AG04450 (cell line): Measurements from ENCODE around the gene LRRC4B. TPM values are rescaled to one million over a fixed set of nuclear protein-coding genes. Genes with fewer than 3 reads are reported as not detected.

Experiments
- CTCF ChIA-PET: fragments of 300-600, 350-600 bp; formaldehyde crosslinking; extraction: SDS; loops from one replicate; lab custom pipeline; 2022; ENCODE audit warnings: antibody characterized with exemption, inconsistent platforms; lab: Charles Lee
- POLR2A ChIA-PET: fragments of 350-600 bp; formaldehyde crosslinking; extraction: SDS; loops from one replicate; lab custom pipeline; 2021; ENCODE audit warnings: antibody characterized with exemption, inconsistent platforms; lab: Yijun Ruan, JAX
- DNase-seq: peaks from one replicate; pipeline ENCODE4 v3.0.0-alpha.2; 2011; ENCODE audit warnings: low read depth, low spot score
- H3K27ac ChIP-seq: one replicate; pipeline ENCODE4 v1.5.1; 2012; ENCODE audit warnings: low read depth, low read length, control low read depth
- H3K27me3 ChIP-seq: one replicate; pipeline ENCODE4 v1.6.0; 2012; ENCODE audit warnings: low read length; ENCODE audit not compliant: control insufficient read depth, insufficient read depth
- H3K4me3 ChIP-seq: 2 replicates; pipeline ENCODE4 v1.5.1; 2011; ENCODE audit warnings: mild to moderate bottlenecking, low read depth, low read length, control low read depth
- H3K9me3 ChIP-seq: 2 replicates; pipeline ENCODE4 v1.5.1; 2012; ENCODE audit warnings: low read length; ENCODE audit not compliant: control insufficient read depth, insufficient read depth
- polyA plus RNA-seq: library from polyadenylated mRNA; depleted of rRNA; stranded (reverse); fragments of >200 nt; gene quantifications from 2 replicates; pipeline ENCODE4 v1.2.3, GENCODE V29; 2011
- TF ChIP-seq, protein P1 (sequence below): IDR thresholded peaks from 2 replicates; pipeline ENCODE4 v1.5.1; 2011; ENCODE audit warnings: low read depth, low read length, control low read depth, inconsistent platforms

The LRRC4B gene
- polyA plus RNA-seq, 1 experiment, result not detected

DNA sequence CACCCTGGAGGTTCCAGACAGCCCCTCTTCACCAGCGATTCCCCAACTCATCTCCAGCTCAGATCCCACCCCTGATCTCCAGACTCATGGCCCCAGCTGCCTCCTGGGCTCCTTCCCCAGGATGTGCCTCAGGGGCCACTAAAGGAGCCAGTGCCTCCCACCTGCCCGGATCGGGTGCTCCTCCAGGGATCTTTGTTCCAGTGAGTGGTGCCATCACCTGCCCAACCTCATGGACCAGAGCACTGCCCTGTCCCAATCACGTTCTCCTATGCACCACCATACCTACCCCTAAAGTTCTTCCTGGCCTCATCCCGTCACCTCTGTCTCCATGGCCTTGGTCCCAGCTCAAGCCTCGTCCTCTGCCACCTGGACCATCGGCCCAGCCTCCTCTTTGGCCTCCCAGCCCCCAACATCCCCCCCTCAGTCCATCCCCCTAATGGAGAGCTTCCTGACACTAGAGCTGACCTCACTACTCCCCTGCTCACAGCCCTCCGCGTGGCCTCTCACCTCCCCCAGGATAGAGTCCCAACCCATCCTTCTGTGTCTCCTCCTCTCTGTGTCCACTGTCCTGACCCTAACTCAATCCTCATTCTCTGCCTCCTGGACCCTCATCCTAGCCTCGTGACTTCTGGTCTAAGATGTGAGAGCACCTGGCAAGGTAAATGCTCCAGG lies 82.8 kb downstream of the LRRC4B start:
- ChIA-PET CTCF (no interaction called here), POLR2A (no interaction called here)

DNA sequence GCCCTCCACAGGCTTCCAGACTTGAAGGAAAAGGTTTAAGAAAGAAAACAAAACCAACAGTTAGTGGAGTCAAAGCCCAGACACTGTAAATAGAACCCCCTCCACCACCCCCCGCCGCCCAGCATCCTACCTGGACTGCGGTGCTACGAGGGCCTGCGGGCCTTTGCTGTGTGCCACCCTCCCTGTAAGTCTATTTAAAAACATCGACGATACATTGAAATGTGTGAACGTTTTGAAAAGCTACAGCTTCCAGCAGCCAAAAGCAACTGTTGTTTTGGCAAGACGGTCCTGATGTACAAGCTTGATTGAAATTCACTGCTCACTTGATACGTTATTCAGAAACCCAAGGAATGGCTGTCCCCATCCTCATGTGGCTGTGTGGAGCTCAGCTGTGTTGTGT lies 85.3 kb downstream of the LRRC4B start:
- CTCF ChIA-PET, result no interaction called here
- Histone ChIP-seq H3K27me3 (peaks cover 4% of the 10 kb centered on the region), H3K4me3 (no peak overlapping the region), H3K9me3 (peaks cover 10% of the 10 kb centered on the region), H3K27ac (no peak overlapping the region)
- TF ChIP-seq, protein P1, sequence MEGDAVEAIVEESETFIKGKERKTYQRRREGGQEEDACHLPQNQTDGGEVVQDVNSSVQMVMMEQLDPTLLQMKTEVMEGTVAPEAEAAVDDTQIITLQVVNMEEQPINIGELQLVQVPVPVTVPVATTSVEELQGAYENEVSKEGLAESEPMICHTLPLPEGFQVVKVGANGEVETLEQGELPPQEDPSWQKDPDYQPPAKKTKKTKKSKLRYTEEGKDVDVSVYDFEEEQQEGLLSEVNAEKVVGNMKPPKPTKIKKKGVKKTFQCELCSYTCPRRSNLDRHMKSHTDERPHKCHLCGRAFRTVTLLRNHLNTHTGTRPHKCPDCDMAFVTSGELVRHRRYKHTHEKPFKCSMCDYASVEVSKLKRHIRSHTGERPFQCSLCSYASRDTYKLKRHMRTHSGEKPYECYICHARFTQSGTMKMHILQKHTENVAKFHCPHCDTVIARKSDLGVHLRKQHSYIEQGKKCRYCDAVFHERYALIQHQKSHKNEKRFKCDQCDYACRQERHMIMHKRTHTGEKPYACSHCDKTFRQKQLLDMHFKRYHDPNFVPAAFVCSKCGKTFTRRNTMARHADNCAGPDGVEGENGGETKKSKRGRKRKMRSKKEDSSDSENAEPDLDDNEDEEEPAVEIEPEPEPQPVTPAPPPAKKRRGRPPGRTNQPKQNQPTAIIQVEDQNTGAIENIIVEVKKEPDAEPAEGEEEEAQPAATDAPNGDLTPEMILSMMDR, result no peak
- POLR2A ChIA-PET, result no interaction called here
- DNase-seq, result no peak

More for the DNA sequence above, 82.8 kb downstream of the LRRC4B start:
- DNase-seq, result no peak
- Histone ChIP-seq H3K27ac (no peak overlapping the region), H3K9me3 (peaks cover 9% of the 10 kb centered on the region), H3K27me3 (peaks cover 15% of the 10 kb centered on the region), H3K4me3 (no peak overlapping the region)
- TF ChIP-seq, protein P1, result no peak

DNA sequence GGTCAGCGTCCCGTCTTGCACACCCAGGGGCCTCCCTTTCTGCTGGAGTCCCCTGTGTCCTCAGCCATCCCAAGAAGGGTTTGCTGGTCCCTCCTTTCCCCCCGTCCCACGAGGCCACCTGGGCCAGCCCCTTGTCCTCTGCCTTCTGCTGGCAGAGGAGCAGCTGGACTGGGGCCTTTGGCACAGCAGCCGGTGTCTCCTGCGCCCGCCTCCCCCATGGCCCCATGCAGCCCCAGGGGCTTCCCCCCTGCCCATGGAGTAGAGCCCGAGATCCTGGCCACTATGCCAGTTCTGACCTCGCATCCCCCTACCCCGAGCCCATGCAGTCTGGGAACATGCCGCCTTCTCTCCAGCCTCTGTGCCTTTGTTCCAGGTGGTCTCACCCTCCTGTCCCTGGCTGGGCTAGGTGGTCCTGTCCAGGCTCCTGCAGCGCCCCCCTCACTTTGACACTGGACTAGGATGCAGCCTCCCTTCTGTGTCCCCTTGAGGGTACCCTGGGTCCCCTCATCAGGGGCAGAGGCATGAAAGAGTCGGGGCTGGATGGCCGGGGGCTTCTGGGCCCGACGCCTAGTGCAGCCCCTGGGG lies 85.9 kb downstream of the LRRC4B start:
- ChIA-PET POLR2A (no interaction called here), CTCF (no interaction called here)
- no peak overlapping the region for H3K27ac ChIP-seq
- no peak for DNase-seq
- TF ChIP-seq, protein P1, result no peak
- peaks cover 7% of the 10 kb centered on the region for H3K9me3 ChIP-seq
- H3K27me3 ChIP-seq, result peaks cover under 1% of the 10 kb centered on the region
- H3K4me3 ChIP-seq, result no peak overlapping the region

DNA sequence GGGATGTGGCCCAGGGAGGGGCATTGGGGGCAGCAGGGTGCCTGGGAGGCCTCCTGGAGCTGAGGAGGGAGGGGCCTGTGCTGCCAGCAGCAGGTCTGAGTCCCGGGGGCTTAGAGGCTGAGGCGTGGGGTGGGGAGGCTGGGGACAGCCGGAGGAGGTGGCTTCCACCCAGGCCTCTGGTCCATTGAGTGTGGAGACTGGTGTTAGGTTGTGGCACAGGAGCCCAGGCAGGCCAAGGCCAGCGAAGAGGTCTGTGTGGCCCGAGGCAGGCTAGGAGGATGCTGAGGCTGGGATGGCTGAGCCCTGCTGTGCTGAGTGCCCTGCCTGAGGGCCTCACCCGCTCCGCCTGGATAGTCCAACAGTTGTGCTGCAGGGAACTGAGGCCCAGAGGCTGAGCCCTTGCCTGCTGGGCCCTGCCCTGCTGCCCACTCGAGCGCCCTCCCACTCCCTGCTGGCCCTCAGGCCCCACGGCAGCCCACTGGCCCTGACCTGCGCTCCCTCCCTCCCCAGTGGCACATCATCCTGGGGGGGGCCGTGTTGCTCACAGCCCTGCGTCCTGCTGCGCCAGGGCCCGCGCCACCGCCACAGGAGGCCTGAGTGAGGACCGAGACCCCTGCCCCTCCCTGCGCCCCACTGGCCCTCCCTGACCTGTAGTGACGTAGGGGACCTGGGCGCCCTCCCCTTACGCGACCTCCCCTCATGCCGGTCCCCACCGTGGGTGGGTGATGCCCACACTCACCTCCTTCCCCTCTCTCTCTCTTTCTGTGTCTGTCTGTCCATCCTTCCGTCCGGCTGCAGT lies 86.7 kb downstream of the LRRC4B start:
- no peak for DNase-seq
- peaks cover 5% of the 10 kb centered on the region for H3K9me3 ChIP-seq
- ChIA-PET POLR2A (no interaction called here), CTCF (no interaction called here)
- H3K27ac ChIP-seq, result no peak overlapping the region
- TF ChIP-seq, protein P1, result no peak
- no peaks in the 10 kb centered on the region for H3K27me3 ChIP-seq
- H3K4me3 ChIP-seq, result no peak overlapping the region
